Stimulated activated CD8-positive, alpha-beta memory T cell treated with anti-CD3 and anti-CD28 coated beads, Interleukin-7, amount 100 ng/mL, for 24 hours (primary cell): ENCODE results near the gene RARB.

Source experiments
- DNase-seq: peaks from one replicate; pipeline ENCODE4 v3.0.0-alpha.2; 2020; ENCODE audit warnings: low read depth

The RARB gene

GRCh38 chr3:25472731-25473130, 44.7 kb downstream of the RARB start:
- DNase-seq: no peak

GRCh38 chr3:25473246-25473645, 45.2 kb downstream of the RARB start:
- no peak for DNase-seq

GRCh38 chr3:25474052-25474451, 46.0 kb downstream of the RARB start:
- DNase-seq: no peak

- DNase-seq: no peak
Measured at GRCh38 chr3:25476639-25477038, 48.6 kb downstream of the RARB start.

GRCh38 chr3:25478211-25478757, 50.2 kb downstream of the RARB start:
- DNase-seq: no peak

GRCh38 chr3:25478964-25479726, 51.1 kb downstream of the RARB start:
- DNase-seq: no peak

GRCh38 chr3:25479727-25480010, 51.6 kb downstream of the RARB start:
- DNase-seq: no peak

GRCh38 chr3:25480811-25481210, 52.7 kb downstream of the RARB start:
- no peak for DNase-seq

- DNase-seq: no peak
Measured at GRCh38 chr3:25481386-25481785, 53.3 kb downstream of the RARB start.

GRCh38 chr3:25483456-25483855, 55.4 kb downstream of the RARB start:
- DNase-seq: no peak

- no peak for DNase-seq
Measured at GRCh38 chr3:25485673-25486072, 57.6 kb downstream of the RARB start.

- DNase-seq: no peak
Measured at GRCh38 chr3:25486932-25487331, 58.9 kb downstream of the RARB start.

- no peak for DNase-seq
Measured at GRCh38 chr3:25489858-25490593, 62.0 kb downstream of the RARB start.

GRCh38 chr3:25493246-25493645, 65.2 kb downstream of the RARB start:
- DNase-seq: no peak

- DNase-seq: no peak
Measured at GRCh38 chr3:25493786-25494185, 65.7 kb downstream of the RARB start.

- no peak for DNase-seq
Measured at GRCh38 chr3:25495304-25495703, 67.2 kb downstream of the RARB start.

- no peak for DNase-seq
Measured at GRCh38 chr3:25495726-25496253, 67.7 kb downstream of the RARB start.

GRCh38 chr3:25497096-25497495, 69.0 kb downstream of the RARB start:
- DNase-seq: no peak

GRCh38 chr3:25500706-25501210, 72.7 kb downstream of the RARB start:
- DNase-seq: no peak

- DNase-seq: no peak
Measured at GRCh38 chr3:25502233-25502632, 74.2 kb downstream of the RARB start.

- DNase-seq: no peak
Measured at GRCh38 chr3:25503898-25504301, 75.8 kb downstream of the RARB start.

GRCh38 chr3:25505581-25505980, 77.5 kb downstream of the RARB start:
- no peak for DNase-seq

GRCh38 chr3:25507811-25508210, 79.7 kb downstream of the RARB start:
- no peak for DNase-seq
